Mesenchymal stem cell (in vitro differentiated cells and primary cell): Measurements from ENCODE around the gene RGS12.

Experiments
- DNase-seq: peaks from one replicate; pipeline ENCODE4 v3.0.0-alpha.2; 2013
- H2AFZ ChIP-seq: one replicate; pipeline ENCODE4 v1.6.1; 2013; ENCODE audit warnings: low read depth, mild to moderate bottlenecking, control low read depth, inconsistent platforms, low read length, moderate library complexity
- H2AK5ac ChIP-seq: 2 replicates; pipeline ENCODE4 v1.6.1; 2013; ENCODE audit warnings: low read length, moderate library complexity, mild to moderate bottlenecking, inconsistent platforms; ENCODE audit not compliant: severe bottlenecking
- H2BK120ac ChIP-seq: one replicate; pipeline ENCODE4 v1.6.1; 2013; ENCODE audit warnings: low read depth, mild to moderate bottlenecking, inconsistent platforms, low read length, moderate library complexity
- H2BK12ac ChIP-seq, 2 experiments: one replicate each; pipeline ENCODE4 v1.6.1; 2013; ENCODE audit warnings: inconsistent platforms in 2 of 2, low read length in 2 of 2, mild to moderate bottlenecking in 2 of 2, moderate library complexity in 2 of 2, control low read depth in 1 of 2
- H2BK15ac ChIP-seq: one replicate; pipeline ENCODE4 v1.6.1; 2013; ENCODE audit warnings: mild to moderate bottlenecking, low read depth, inconsistent platforms; ENCODE audit not compliant: poor library complexity, severe bottlenecking
- H2BK5ac ChIP-seq: 2 replicates; pipeline ENCODE4 v1.6.1; 2013; ENCODE audit warnings: low read depth, mild to moderate bottlenecking, low read length, control low read depth, inconsistent platforms; ENCODE audit not compliant: poor library complexity, severe bottlenecking
- H3K14ac ChIP-seq, 2 experiments: one replicate each; pipeline ENCODE4 v1.6.1; 2013; ENCODE audit warnings: inconsistent platforms in 2 of 2, low read length in 2 of 2, control low read depth in 1 of 2, mild to moderate bottlenecking in 1 of 2, moderate library complexity in 1 of 2
- H3K18ac ChIP-seq, 2 experiments: one replicate each; pipeline ENCODE4 v1.6.1; 2013; ENCODE audit warnings: inconsistent platforms in 2 of 2, low read length in 2 of 2, control low read depth in 1 of 2, low read depth in 1 of 2, mild to moderate bottlenecking in 1 of 2
- H3K23ac ChIP-seq, 2 experiments: one replicate each; pipeline ENCODE4 v1.6.1; 2013; ENCODE audit warnings: inconsistent platforms in 2 of 2, low read length in 2 of 2, mild to moderate bottlenecking in 2 of 2, moderate library complexity in 2 of 2, control low read depth in 1 of 2
- H3K27ac ChIP-seq: 2 replicates; pipeline ENCODE4 v1.5.1; 2013; ENCODE audit warnings: mild to moderate bottlenecking, moderate library complexity, low read length, control low read depth, inconsistent platforms; ENCODE audit not compliant: poor library complexity, severe bottlenecking
- H3K27me3 ChIP-seq, 2 experiments: 2 replicates each; pipeline versions ENCODE4 v1.6.1 to v1.7.0; 2013; ENCODE audit warnings: low read length in 2 of 2, mild to moderate bottlenecking in 2 of 2, moderate library complexity in 2 of 2, control low read depth in 1 of 2, inconsistent platforms in 1 of 2; ENCODE audit not compliant: control insufficient read depth in 1 of 2, insufficient read depth in 1 of 2
- H3K36me3 ChIP-seq, 2 experiments: 2 replicates each; pipeline versions ENCODE4 v1.6.1 to v1.7.0; 2013; ENCODE audit warnings: low read length in 2 of 2, control low read depth in 1 of 2, inconsistent platforms in 1 of 2, low read depth in 1 of 2, mild to moderate bottlenecking in 1 of 2; ENCODE audit not compliant: insufficient read depth in 2 of 2, control insufficient read depth in 1 of 2
- H3K4ac ChIP-seq, 2 experiments: one replicate each; pipeline ENCODE4 v1.6.1; 2013; ENCODE audit warnings: inconsistent platforms in 2 of 2, low read length in 2 of 2, mild to moderate bottlenecking in 2 of 2, moderate library complexity in 2 of 2, control low read depth in 1 of 2, low read depth in 1 of 2
- H3K4me1 ChIP-seq: 2 replicates; pipeline ENCODE4 v1.6.1; 2013; ENCODE audit warnings: low read depth, low read length, control low read depth; ENCODE audit not compliant: control insufficient read depth, insufficient read depth
- H3K4me2 ChIP-seq: 2 replicates; pipeline ENCODE4 v1.6.1; 2013; ENCODE audit warnings: low read length, mild to moderate bottlenecking, inconsistent platforms; ENCODE audit not compliant: poor library complexity, severe bottlenecking
- H3K4me3 ChIP-seq, 2 experiments: 2 replicates each; pipeline versions ENCODE4 v1.5.1 to v1.7.0; 2013; ENCODE audit warnings: low read length in 2 of 2, mild to moderate bottlenecking in 2 of 2, control low read depth in 1 of 2, low read depth in 1 of 2; ENCODE audit not compliant: insufficient read depth in 1 of 2
- H3K79me1 ChIP-seq: replicated peaks from 2 replicates; pipeline ENCODE4 v1.6.1; 2013; ENCODE audit warnings: mild to moderate bottlenecking, control low read depth, low read length, inconsistent platforms; ENCODE audit not compliant: poor library complexity, severe bottlenecking
- H3K9ac ChIP-seq: 2 replicates; pipeline ENCODE4 v1.7.0; 2013; ENCODE audit warnings: mild to moderate bottlenecking, low read length, moderate library complexity
- H3K9me3 ChIP-seq: 2 replicates; pipeline ENCODE4 v1.7.0; 2013; ENCODE audit warnings: mild to moderate bottlenecking, low read length; ENCODE audit not compliant: control insufficient read depth
- H4K8ac ChIP-seq: one replicate; pipeline ENCODE4 v1.6.1; 2013; ENCODE audit warnings: inconsistent platforms, mild to moderate bottlenecking, low read length, moderate library complexity
- H4K91ac ChIP-seq: one replicate; pipeline ENCODE4 v1.6.1; 2013; ENCODE audit warnings: mild to moderate bottlenecking, low read length, inconsistent platforms
- WGBS: methylation state at CpG from one replicate; pipeline ENCODE4 v1.1.7; 2013; ENCODE audit warnings: mixed read lengths; 5-methylcytosine and 5-hydroxymethylcytosine counted together

The RGS12 gene

GRCh38 chr4:3317656-3318211, 24.9 kb downstream of the RGS12 start:
- no peak overlapping the region for H2BK12ac ChIP-seq
- no peak for DNase-seq
- H3K9ac ChIP-seq = no peak overlapping the region
- H3K27ac ChIP-seq = no peak overlapping the region
- H2AK5ac ChIP-seq = no peak overlapping the region
- no peak overlapping the region for H3K14ac ChIP-seq
- no peak overlapping the region for H4K91ac ChIP-seq
- no peak overlapping the region for H2BK5ac ChIP-seq
- no peak overlapping the region for H3K4me3 ChIP-seq
- H2BK120ac ChIP-seq = no peak overlapping the region
- H3K23ac ChIP-seq = no peak overlapping the region
- WGBS = 96% methylated on average over 22 of the region's 22 CpGs
- H2AFZ ChIP-seq = no peak overlapping the region
- H4K8ac ChIP-seq = no peak overlapping the region
- H3K36me3 ChIP-seq = peaks cover 22 to 53% of the 10 kb centered on the region in 2 experiments
- peaks cover 65% of the 10 kb centered on the region for H3K79me1 ChIP-seq
- H3K9me3 ChIP-seq = no peaks in the 10 kb centered on the region
- no peak overlapping the region for H2BK15ac ChIP-seq
- H3K18ac ChIP-seq = no peak overlapping the region
- H3K4ac ChIP-seq = no peak overlapping the region
- peaks cover 6% of the 10 kb centered on the region for H3K4me1 ChIP-seq
- no peak overlapping the region for H3K4me2 ChIP-seq
- no peaks in the 10 kb centered on the region for H3K27me3 ChIP-seq

- no peak for DNase-seq
- no peak overlapping the region for H3K4me2 ChIP-seq
- no peak overlapping the region for H3K23ac ChIP-seq
- no peak overlapping the region for H2AFZ ChIP-seq
- 94% methylated on average over 8 of the region's 10 CpGs for WGBS
- H3K4me1 ChIP-seq = peaks cover 6% of the 10 kb centered on the region
- H3K18ac ChIP-seq = no peak overlapping the region
- no peak overlapping the region for H3K27ac ChIP-seq
- H2BK5ac ChIP-seq = no peak overlapping the region
- H2BK120ac ChIP-seq = no peak overlapping the region
- no peak overlapping the region for H2AK5ac ChIP-seq
- no peaks in the 10 kb centered on the region for H3K9me3 ChIP-seq
- no peak overlapping the region for H2BK15ac ChIP-seq
- no peak overlapping the region for H2BK12ac ChIP-seq
- no peak overlapping the region for H3K14ac ChIP-seq
- no peak overlapping the region for H4K8ac ChIP-seq
- H3K4ac ChIP-seq = no peak overlapping the region
- H3K4me3 ChIP-seq = no peak overlapping the region
- no peak overlapping the region for H3K9ac ChIP-seq
- no peaks in the 10 kb centered on the region for H3K27me3 ChIP-seq
- peaks cover 26 to 54% of the 10 kb centered on the region in 2 experiments for H3K36me3 ChIP-seq
- H3K79me1 ChIP-seq = peaks cover 63% of the 10 kb centered on the region
- no peak overlapping the region for H4K91ac ChIP-seq
Observed at GRCh38 chr4:3318561-3319021, 25.8 kb downstream of the RGS12 start.

GRCh38 chr4:3320361-3321023, 27.7 kb downstream of the RGS12 start:
- Histone ChIP-seq H2BK12ac (peak overlapping the region in 1 of 2 experiments; percentile 22), H3K4me2 (no peak overlapping the region)
- WGBS = 94% methylated on average over 21 of the region's 21 CpGs

GRCh38 chr4:3321295-3321889, 28.6 kb downstream of the RGS12 start:
- peak overlapping the region; percentile 85 for H3K9ac ChIP-seq
- 92% methylated on average over 13 of the region's 14 CpGs for WGBS
- no peak overlapping the region for H2AK5ac ChIP-seq

More at GRCh38 chr4:3320361-3321023, 27.7 kb downstream of the RGS12 start:
- Histone ChIP-seq H3K36me3 (peaks cover 26 to 51% of the 10 kb centered on the region in 2 experiments), H2AK5ac (no peak overlapping the region), H3K27me3 (no peaks in the 10 kb centered on the region), H3K9me3 (no peaks in the 10 kb centered on the region), H3K27ac (no peak overlapping the region), H3K23ac (no peak overlapping the region), H2BK5ac (no peak overlapping the region), H3K4me3 (no peak overlapping the region), H3K79me1 (peaks cover 63% of the 10 kb centered on the region), H3K4ac (no peak overlapping the region), H3K18ac (peak overlapping the region in 1 of 2 experiments; percentile 19), H2AFZ (no peak overlapping the region), H3K14ac (no peak overlapping the region), H3K9ac (peak overlapping the region; percentile 85), H4K91ac (peak overlapping the region; percentile 18), H4K8ac (peak overlapping the region; percentile 27), H2BK120ac (no peak overlapping the region), H2BK15ac (no peak overlapping the region), H3K4me1 (peaks cover 6% of the 10 kb centered on the region)
- no peak for DNase-seq

More at GRCh38 chr4:3321295-3321889, 28.6 kb downstream of the RGS12 start:
- H2BK15ac ChIP-seq = no peak overlapping the region
- no peak overlapping the region for H2AFZ ChIP-seq
- DNase-seq = no peak
- H3K4ac ChIP-seq = no peak overlapping the region
- H2BK5ac ChIP-seq = no peak overlapping the region
- H3K14ac ChIP-seq = no peak overlapping the region
- no peak overlapping the region for H4K8ac ChIP-seq
- H3K4me1 ChIP-seq = peaks cover 6% of the 10 kb centered on the region
- peak overlapping the region in 1 of 2 experiments; percentile 66 for H3K4me3 ChIP-seq
- no peaks in the 10 kb centered on the region for H3K27me3 ChIP-seq
- no peak overlapping the region for H2BK12ac ChIP-seq
- no peak overlapping the region for H3K23ac ChIP-seq
- no peak overlapping the region for H3K18ac ChIP-seq
- no peaks in the 10 kb centered on the region for H3K9me3 ChIP-seq
- H2BK120ac ChIP-seq = no peak overlapping the region
- no peak overlapping the region for H3K27ac ChIP-seq
- peaks cover 59% of the 10 kb centered on the region for H3K79me1 ChIP-seq
- peaks cover 23 to 44% of the 10 kb centered on the region in 2 experiments for H3K36me3 ChIP-seq
- peak overlapping the region; percentile 63 for H4K91ac ChIP-seq
- no peak overlapping the region for H3K4me2 ChIP-seq
